GM06990 (cell line): ENCODE measurements around the gene FAM234B.

Source experiments
- DNase-seq: peaks from one replicate; pipeline ENCODE4 v3.0.0-alpha.2; 2011; ENCODE audit not compliant: insufficient read length; ENCODE audit errors: extremely low read depth
- H3K27me3 ChIP-seq: replicated peaks from 2 replicates; pipeline ENCODE4 v1.6.0; 2011; ENCODE audit warnings: low read length; ENCODE audit not compliant: control insufficient read depth, insufficient read depth
- H3K36me3 ChIP-seq: 2 replicates; pipeline ENCODE4 v1.5.1; 2011; ENCODE audit warnings: low read length; ENCODE audit not compliant: control insufficient read depth, insufficient read depth
- H3K4me3 ChIP-seq: replicated peaks from 2 replicates; pipeline ENCODE4 v1.5.1; 2011; ENCODE audit warnings: low read depth, mild to moderate bottlenecking, control low read depth, low read length
- CTCF ChIP-seq: IDR thresholded peaks from 2 replicates; pipeline ENCODE4 v1.5.1; 2011; ENCODE audit warnings: low read length, control low read depth, mild to moderate bottlenecking, inconsistent platforms; ENCODE audit not compliant: insufficient read depth, poor library complexity, severe bottlenecking

Gene FAM234B

GRCh38 chr12:12998248-12998647 lies 45.9 kb upstream of the FAM234B start:
- Histone ChIP-seq H3K36me3 (no peaks in the 10 kb centered on the region), H3K4me3 (no peak overlapping the region), H3K27me3 (peaks cover 5% of the 10 kb centered on the region)
- TF ChIP-seq CTCF = no peak
- no peak for DNase-seq

- peaks cover 5% of the 10 kb centered on the region for H3K27me3 ChIP-seq
- TF ChIP-seq CTCF = no peak
- DNase-seq = no peak
- no peak overlapping the region for H3K4me3 ChIP-seq
- no peaks in the 10 kb centered on the region for H3K36me3 ChIP-seq
Measured at GRCh38 chr12:12999271-12999958, 44.8 kb upstream of the FAM234B start.

- TF ChIP-seq CTCF = no peak
- Histone ChIP-seq H3K27me3 (peaks cover 3% of the 10 kb centered on the region), H3K36me3 (no peaks in the 10 kb centered on the region), H3K4me3 (peak within 1 kb of the TSS; percentile 55)
- peak; percentile 81 for DNase-seq
Measured at GRCh38 chr12:12999959-13000615, 44.1 kb upstream of the FAM234B start, which contains the start of gene HEBP1. TSS of gene HEBP1 (minus strand) at chr12:13000265. CDS start at chr12:13000114, 151 bp downstream.

GRCh38 chr12:13000616-13000924 lies 43.6 kb upstream of the FAM234B start:
- TF ChIP-seq CTCF = no peak
- Histone ChIP-seq H3K27me3 (peaks cover 3% of the 10 kb centered on the region), H3K4me3 (peak overlapping the region; percentile 55), H3K36me3 (no peaks in the 10 kb centered on the region)
- DNase-seq = no peak

- Histone ChIP-seq H3K4me3 (peak overlapping the region; percentile 55), H3K36me3 (no peaks in the 10 kb centered on the region), H3K27me3 (peaks cover 3% of the 10 kb centered on the region)
- peak; percentile 18 for DNase-seq
- TF ChIP-seq CTCF = peak; percentile 20
Measured at GRCh38 chr12:13000925-13001774, 43.0 kb upstream of the FAM234B start.
